NCI-H2196 treated with DMSO at 0.1 percent for 48 hours (cell line): ENCODE measurements around the gene TSPAN8.
"Not testable (repeated sequence)": the region's sequence is repeated elsewhere in the genome, so short reads cannot be mapped to it uniquely, and the experiment has no call there.

ENCODE experiments used
- DNase-seq: peaks from one replicate; lab custom pipeline; 2025; ENCODE audit not compliant: unreplicated experiment; lab: John Stamatoyannopoulos, UW

TSPAN8 gene

DNA sequence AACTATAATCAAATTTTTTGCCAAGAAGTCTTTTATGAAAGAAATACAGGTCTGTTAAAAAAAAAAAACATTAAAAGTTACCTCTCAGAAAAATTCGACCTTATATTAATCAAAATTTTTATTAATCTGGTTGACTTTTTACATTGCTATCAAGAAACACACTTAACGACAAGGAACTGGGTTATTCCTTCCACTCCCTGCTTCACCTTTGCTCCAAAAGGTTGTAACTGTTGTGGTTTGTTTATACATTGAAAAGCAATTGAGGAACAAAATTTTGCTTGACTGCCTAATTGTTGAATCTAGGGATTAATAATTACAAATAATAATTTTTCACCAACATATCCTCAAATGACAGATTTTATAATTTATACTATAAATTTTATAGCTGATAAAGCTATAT lies 28.4 kb downstream of the TSPAN8 start:
- no peak for DNase-seq

DNA sequence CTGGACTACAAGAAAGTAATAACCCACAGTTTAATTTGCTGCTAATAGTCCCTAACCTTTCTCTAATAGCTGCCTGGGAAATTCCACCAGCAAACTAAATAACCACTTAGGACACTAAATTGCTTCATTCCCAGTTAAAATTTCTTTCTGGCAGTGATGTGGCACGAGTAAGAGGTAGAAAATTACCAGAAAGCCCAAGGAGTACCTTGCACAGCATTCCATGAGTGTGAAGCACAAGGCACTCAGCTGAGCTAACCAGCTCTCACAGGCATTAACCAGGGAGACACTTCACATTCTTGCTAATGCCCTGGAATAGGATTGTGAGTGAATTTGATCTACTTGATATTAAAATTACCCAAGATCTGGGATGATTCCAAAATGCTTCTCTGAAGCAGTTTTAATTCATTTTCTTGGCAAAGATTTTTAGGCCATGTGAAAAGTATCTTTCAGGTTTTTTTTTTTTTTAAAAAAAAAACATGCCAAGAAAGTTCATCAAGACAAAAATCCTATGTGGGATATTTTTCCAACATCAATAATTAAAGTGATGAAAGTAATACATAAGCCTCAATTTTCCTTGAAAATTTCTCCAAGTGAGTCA lies 29.5 kb downstream of the TSPAN8 start:
- DNase-seq: peak; percentile 6

DNA sequence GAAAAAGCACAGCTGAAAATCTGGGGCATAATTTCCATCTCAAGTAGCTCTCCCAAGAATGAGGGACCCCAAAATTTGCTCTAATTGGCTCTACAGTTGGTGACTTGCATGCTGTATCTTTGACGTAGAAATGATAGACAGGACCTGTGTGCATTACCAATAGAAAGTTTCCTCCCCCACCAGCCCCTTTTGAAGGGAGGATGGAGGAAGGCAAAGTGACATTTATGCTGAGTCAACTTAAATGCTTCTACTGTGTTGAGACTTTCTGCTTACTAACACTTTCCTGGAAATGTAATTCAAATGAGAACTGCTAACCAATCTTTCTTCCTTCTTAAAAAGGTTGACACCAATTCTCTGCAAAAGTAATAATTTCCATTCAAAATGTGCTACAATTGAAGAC lies 31.9 kb downstream of the TSPAN8 start:
- DNase-seq: no peak

DNA sequence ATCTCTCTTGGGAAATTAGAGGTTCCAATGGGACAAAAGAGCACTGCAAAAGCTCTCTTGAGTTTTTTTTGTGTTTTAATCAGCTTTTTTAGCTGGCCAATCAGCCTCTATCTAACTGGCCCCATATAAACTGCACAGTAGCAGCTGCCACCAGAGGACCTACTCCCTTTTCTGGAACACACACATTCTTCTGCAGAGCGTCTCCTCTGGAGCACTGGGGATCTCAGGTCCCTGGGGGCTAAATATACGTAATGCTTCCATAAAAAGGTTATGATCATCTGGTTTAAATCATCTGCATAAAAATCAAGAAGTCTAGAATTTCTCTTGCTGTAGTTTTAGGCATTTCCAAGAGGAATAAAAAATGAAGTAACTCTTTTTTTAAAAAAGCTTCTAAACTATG lies 32.3 kb downstream of the TSPAN8 start:
- no peak for DNase-seq

DNA sequence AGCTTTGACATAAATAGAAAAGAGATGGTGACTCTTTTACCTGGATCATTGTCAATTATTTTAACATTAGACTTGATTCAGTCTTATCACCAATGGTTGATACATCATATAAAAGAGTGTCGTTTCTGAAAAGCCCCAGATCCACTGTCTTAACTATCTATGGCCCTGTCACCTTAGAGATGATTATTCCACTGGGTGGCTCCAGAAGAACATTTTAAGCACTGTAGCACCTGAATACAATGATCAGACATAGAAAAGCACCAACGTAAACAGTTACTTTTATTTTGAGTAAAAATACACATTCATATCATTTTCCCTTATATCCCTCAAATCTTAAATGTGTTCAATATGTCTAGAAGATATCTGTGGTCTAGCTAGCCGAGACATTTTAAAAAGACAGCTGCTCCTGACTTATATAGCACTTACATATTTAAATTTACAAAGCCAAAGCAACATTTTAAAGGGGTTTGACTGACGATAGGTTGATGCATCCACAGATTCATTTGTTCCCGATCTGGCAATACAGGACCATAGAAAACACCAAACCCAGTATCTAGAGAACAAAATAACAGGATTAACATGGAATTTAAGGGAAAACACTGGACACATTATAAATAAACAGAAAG lies 32.9 kb downstream of the TSPAN8 start:
- DNase-seq: no peak

DNA sequence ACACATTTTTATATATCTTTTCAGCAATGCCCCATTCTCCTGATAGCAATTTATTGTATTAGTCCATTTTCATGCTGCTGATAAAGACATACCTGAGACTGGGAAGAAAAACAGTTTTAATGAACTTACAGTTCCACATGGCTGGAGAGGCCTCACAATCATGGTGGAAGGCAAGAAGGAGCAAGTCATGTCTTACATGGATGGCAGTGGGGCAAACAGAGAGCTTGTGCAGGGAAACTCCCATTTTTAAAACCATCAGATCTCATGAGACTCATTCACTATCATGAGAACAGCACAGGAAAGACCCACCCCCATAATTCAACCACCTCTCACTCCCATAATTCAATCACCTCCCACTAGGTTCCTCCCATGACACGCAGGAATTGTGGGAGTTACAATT lies 44.7 kb downstream of the TSPAN8 start:
- not testable (repeated sequence) for DNase-seq

DNA sequence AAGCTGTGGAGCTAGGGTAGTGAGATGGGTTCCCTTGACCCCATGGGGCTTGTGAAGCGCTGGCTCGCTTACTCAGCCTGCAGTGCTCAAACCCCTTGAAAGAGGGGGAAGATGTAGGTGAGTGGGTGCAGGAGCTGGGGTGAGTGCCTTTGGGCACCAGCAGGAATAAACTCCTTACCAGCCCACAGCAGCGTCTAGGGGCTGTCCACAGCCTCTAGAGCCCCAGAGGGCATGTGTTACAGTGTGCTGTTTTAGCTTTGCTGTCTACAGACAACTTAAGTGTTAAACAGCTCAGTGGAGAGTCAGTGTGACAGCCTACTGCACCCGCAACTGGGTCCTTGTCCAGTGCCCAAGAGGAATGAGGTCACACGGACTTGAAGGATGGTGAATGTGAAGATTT lies 48.0 kb downstream of the TSPAN8 start:
- DNase-seq: no peak

DNA sequence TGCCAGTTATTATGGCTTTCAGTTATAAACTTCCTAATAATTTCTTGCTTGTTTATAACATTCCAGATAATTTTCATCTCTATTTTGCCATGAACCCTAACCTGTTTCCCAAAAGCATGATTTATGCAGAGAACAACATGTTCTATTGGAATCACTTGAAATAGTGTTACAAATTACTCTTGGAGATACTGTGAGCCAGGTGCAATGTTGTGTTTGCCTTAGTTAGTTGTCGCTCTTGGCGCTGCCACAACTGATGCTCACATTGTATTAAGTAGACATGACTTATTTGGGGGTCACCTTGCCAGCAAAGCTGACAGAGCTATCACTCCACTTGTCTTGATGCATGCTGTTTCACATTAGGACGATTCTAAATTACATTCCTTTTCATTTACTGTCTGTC lies 49.4 kb downstream of the TSPAN8 start:
- DNase-seq: no peak

DNA sequence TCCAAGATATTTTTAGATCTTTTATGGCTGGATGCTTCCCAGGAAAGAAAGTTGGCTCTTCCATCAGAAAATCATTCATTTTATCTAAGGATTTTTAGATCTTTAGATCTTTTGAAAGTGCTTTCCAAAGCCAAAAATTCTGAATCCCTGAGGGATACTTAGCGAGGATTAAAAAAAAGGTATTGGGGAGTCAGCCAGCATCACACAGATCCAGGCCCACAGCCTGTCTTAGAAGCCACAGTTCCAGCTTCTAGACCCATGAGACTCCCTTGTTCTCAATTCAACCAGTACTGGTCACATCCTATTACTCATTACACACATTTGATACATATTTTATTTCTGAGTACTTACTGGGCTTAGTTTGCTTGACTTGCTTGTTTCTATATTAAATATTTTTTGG lies 49.9 kb downstream of the TSPAN8 start:
- DNase-seq: no peak

DNA sequence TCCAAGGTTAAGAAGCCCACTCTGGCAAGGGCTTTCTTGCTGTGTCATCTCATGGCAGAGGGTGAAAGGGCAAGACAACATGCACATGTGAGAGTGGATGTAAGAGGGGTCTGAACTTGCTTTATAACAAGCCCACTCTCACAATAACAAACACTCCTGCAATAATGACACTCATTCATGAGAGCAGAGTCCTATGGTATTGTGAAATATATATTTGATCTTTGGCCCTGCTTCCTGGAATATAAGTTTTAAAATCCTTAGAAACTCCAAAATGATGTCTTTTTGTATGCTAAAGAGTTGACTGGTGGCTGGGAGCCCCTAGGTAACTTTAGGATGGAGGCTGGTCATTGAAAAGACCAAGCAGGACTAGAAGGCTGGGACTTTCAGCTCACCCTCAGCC lies 51.8 kb downstream of the TSPAN8 start:
- DNase-seq: no peak

DNA sequence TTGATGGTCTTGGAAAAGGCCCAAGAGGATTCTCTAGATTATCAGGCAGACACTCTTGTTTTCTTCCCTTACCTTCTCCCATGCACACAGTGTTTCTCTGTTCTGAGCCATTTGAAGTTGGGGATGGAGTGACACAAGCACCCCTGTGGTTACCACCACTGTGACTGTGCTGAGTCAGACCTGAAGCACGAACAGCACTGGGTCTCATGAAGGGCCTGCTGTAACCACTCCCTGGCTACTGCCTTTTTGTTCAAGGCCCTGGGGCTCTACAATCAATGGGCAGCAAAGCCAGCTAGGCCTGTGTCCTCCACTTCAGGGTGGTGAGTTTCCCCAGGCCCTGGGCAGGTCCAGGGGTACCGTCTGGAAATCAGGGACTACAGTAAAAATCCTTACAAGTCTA lies 65.5 kb downstream of the TSPAN8 start:
- DNase-seq: no peak

DNA sequence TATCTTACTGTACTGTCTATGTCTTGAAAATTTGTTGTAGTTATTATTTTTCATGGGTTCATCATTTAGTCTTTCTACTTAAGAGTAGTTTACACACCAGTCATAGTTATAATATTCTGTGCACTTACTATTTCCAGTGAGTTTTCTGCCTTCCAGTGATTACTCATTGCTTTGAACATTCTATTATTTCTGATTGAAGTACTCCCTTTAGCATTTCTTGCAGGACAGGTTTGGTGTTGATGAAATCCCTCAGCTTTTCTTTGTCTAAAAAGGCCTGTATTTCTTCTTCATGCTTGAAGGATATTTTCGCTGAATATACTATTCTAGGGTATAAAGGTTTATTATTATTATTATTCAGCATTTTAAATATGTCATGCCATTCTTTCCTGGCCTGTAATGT lies 66.8 kb downstream of the TSPAN8 start:
- no peak for DNase-seq

DNA sequence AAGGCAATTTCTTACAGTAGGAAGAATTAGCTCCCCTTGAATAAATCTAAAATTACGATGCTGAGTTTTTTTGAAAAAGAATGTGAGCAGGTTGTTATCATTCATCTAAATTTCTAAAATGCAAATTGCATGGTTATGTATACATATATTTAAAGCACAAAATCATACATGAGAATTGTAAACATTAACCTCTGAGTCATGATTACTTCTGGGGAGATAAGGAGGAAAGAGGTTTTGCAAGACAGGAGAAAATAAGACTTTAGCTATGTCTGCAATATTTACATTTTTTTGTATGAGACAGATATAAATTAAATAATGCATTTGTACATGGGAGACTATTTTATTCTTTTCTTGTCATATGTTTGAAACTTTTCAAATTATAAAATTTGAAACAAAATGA lies 72.2 kb downstream of the TSPAN8 start:
- DNase-seq: no peak

DNA sequence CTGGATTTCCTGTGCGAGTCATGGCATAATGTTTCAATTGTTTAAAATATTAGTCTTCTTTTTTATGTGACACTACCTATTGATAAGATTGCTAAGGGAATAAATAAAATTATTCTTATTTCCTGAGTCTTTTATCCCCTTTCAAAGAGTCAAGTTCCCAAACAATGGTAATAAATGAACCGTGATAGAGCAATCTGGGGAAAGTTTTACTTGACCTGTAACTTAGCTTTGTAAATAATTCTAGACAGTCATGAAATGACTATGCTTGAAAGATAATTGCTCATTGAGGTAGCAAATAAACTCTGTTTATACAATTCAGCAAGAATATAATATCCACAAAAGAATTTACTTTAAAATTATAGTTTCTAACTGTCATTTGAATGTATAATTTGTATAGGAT lies 82.1 kb downstream of the TSPAN8 start:
- DNase-seq: no peak
